Endothelial cell (in vitro differentiated cells): Measurements from ENCODE around the gene SPATA7. TPM values are rescaled to one million over a fixed set of nuclear protein-coding genes. Genes with fewer than 3 reads are reported as not detected.

Experiments
- DNase-seq: peaks from one replicate; pipeline ENCODE4 v3.0.0; 2021; ENCODE audit warnings: low spot score
- H3K27ac Mint-ChIP-seq: one replicate; pipeline ENCODE4 v1.8.0; 2021; ENCODE audit warnings: mixed read lengths, inconsistent platforms; ENCODE audit not compliant: unreplicated experiment
- H3K27me3 Mint-ChIP-seq: one replicate; pipeline ENCODE4 v1.8.0; 2021; ENCODE audit warnings: mild to moderate bottlenecking, moderate library complexity, mixed read lengths, inconsistent platforms; ENCODE audit not compliant: unreplicated experiment
- H3K36me3 Mint-ChIP-seq: one replicate; pipeline ENCODE4 v1.8.0; 2021; ENCODE audit warnings: mild to moderate bottlenecking, low read depth, mixed read lengths, inconsistent platforms; ENCODE audit not compliant: unreplicated experiment
- H3K4me1 Mint-ChIP-seq: one replicate; pipeline ENCODE4 v1.8.0; 2021; ENCODE audit warnings: mild to moderate bottlenecking, mixed read lengths, inconsistent platforms; ENCODE audit not compliant: unreplicated experiment
- H3K4me3 Mint-ChIP-seq: one replicate; pipeline ENCODE4 v1.8.0; 2021; ENCODE audit warnings: mild to moderate bottlenecking, mixed read lengths, inconsistent platforms; ENCODE audit not compliant: unreplicated experiment
- H3K9me3 Mint-ChIP-seq: one replicate; pipeline ENCODE4 v1.8.0; 2021; ENCODE audit warnings: mixed read lengths, inconsistent platforms; ENCODE audit not compliant: unreplicated experiment
- long read RNA-seq: library from polyadenylated mRNA; unstranded; transcript quantifications from one replicate; pipeline ENCODE4 v2.0.0, GENCODE V29; 2020; ENCODE audit not compliant: unreplicated experiment
- total RNA-seq: library from RNA; stranded (reverse); fragmentation: NEBNext Ultra II Directional; extraction: Animal tissue kit (Norgen Biotek cat#: 25700); gene quantifications from one replicate; pipeline ENCODE4 v1.2.1, GENCODE V29; 2021; ENCODE audit not compliant: unreplicated experiment
- TF ChIP-seq, protein P1 (sequence below): fragments of 200-600 bp; sonication (generic); IDR thresholded peaks from one replicate; pipeline ENCODE4 v1.5.0; 2021; ENCODE audit warnings: antibody characterized with exemption; ENCODE audit not compliant: unreplicated experiment

SPATA7 gene, protein sequence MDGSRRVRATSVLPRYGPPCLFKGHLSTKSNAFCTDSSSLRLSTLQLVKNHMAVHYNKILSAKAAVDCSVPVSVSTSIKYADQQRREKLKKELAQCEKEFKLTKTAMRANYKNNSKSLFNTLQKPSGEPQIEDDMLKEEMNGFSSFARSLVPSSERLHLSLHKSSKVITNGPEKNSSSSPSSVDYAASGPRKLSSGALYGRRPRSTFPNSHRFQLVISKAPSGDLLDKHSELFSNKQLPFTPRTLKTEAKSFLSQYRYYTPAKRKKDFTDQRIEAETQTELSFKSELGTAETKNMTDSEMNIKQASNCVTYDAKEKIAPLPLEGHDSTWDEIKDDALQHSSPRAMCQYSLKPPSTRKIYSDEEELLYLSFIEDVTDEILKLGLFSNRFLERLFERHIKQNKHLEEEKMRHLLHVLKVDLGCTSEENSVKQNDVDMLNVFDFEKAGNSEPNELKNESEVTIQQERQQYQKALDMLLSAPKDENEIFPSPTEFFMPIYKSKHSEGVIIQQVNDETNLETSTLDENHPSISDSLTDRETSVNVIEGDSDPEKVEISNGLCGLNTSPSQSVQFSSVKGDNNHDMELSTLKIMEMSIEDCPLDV
- total RNA-seq, result 39.3 TPM
- long read RNA-seq, transcript SPATA7-203 (12 exons, 2,123 nt), result major isoform, 18 of 38 reads
- long read RNA-seq, partial matches to known transcripts, result 6 of 38 reads
- long read RNA-seq, other reads (novel, unspliced or antisense), result 10 of 38 reads

DNA sequence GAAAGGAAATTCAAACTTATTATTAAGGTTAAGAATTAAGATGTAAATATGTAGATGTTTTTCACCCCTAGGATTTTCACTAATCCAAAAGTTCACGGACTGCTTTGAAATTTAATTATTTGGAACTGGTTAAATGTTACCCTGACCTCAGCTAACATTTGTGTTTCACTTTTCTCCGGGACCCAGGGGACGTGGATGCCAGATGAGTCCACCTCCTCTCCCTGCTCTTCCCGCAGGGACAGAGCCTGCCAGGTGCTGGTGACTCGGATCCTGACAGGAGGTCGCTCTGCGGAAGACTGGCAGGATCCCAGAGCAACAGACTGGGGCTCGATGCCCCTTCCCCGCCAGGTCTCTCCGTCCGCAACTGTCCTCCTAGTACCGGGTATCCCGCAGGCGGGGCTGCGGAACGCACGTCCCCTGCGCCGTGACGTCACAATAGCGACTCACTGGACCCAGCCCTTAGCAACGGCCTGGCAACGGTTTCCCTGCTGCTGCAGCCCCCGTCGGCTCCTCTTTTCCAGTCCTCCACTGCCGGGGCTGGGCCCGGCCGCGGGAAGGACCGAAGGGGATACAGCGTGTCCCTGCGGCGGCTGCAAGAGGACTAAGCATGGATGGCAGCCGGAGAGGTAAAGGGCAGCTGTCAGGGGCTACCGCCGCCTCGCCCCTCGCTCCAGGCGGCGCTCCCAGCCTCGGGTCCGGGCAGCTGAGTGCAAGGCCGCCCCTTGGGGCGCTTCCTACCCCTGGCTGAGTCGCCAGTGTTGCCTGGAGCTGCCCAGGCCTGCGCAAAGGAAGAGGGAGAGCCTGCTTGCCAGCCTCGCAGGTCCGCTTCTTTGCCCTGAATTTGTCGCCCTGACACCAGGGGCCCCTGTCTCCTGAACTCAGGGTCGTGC, at the start of gene SPATA7:
Gene SPATA7, plus strand, starts transcription at position 446 of the 890 bp plus-strand sequence. Its CDS starts 162 bp downstream, at position 608.
- Mint-ChIP-seq H3K36me3 (no peaks in the 10 kb centered on the region), H3K27ac (peak within 1 kb of the TSS; percentile 93), H3K9me3 (no peaks in the 10 kb centered on the region), H3K4me3 (peak within 1 kb of the TSS; percentile 91), H3K27me3 (no peaks in the 10 kb centered on the region), H3K4me1 (peaks cover 36% of the 10 kb centered on the region)
- peak; percentile 93 for DNase-seq
- TF ChIP-seq, protein P1, sequence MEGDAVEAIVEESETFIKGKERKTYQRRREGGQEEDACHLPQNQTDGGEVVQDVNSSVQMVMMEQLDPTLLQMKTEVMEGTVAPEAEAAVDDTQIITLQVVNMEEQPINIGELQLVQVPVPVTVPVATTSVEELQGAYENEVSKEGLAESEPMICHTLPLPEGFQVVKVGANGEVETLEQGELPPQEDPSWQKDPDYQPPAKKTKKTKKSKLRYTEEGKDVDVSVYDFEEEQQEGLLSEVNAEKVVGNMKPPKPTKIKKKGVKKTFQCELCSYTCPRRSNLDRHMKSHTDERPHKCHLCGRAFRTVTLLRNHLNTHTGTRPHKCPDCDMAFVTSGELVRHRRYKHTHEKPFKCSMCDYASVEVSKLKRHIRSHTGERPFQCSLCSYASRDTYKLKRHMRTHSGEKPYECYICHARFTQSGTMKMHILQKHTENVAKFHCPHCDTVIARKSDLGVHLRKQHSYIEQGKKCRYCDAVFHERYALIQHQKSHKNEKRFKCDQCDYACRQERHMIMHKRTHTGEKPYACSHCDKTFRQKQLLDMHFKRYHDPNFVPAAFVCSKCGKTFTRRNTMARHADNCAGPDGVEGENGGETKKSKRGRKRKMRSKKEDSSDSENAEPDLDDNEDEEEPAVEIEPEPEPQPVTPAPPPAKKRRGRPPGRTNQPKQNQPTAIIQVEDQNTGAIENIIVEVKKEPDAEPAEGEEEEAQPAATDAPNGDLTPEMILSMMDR, result no peak

DNA sequence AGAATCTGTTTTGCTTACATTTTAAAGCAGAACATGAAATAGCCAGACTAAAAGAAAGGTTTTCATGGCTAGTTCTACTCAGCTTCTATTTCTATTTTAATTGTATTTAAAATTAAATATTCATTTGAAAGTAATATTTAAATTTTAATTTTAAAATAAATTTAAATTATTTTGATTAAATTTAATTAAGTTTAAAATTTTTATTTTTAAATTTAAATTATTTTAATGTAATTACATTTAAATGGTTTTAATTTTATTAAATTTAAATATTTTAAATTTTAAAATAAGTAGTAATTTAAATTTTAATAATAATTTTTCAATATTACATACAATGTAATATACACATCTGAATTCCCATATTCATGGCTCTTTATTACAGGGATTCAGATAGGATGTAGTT, 45.1 kb upstream of the SPATA7 start:
- Mint-ChIP-seq H3K4me3 (no peak overlapping the region), H3K27ac (no peak overlapping the region), H3K36me3 (no peaks in the 10 kb centered on the region), H3K27me3 (no peaks in the 10 kb centered on the region), H3K4me1 (peaks cover 2% of the 10 kb centered on the region), H3K9me3 (no peaks in the 10 kb centered on the region)
- TF ChIP-seq, protein P1, result no peak
- DNase-seq, result no peak

DNA sequence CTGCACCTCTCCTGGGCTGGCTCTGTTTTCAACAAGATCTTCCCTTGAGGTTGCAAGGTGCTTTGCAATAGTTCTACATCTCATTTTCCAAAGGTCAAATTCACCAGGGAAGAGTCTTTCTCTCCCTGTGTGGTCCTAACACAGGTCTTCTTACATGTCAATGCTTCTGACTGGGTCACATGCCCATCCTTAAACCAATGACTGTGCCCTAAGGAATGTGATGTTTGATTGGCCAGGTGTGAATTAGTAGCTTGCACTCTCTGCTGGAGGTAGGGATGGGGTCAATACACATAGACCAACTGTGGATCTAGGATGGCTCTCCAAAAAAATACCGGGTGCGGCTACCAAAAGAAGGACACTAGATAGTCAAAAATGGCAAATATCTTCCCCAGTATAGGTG, 42.5 kb upstream of the SPATA7 start:
- TF ChIP-seq, protein P1, result no peak
- Mint-ChIP-seq H3K4me3 (no peak overlapping the region), H3K9me3 (no peaks in the 10 kb centered on the region), H3K27me3 (no peaks in the 10 kb centered on the region), H3K27ac (no peak overlapping the region), H3K36me3 (no peaks in the 10 kb centered on the region), H3K4me1 (peaks cover 2% of the 10 kb centered on the region)
- DNase-seq, result no peak

DNA sequence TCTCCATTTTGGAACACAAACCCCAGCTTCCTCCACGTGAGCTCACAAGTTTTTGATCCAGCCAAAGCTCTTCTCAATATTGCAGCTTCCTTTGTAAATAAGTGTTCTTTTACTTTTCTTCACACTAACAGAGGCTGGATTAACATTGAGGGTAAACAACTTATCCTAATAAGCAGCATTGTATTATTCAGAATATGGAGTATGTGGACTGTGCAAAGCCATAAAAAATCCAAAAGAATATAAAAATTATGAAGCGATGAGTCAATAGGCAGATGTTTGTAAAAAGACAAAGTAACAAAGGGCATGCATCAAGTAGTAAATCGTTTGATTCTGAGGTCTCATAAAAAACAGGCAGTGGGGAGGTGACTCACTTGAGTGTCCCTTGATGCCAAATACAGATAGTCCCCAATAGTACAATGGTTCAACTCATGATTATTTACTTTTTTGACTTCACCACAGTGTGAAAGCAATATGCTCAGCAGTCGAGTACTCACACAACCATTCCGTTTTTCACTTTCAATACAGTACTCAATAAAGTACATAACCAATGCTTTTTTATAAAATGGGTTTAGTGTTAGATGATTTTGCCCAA, 39.3 kb upstream of the SPATA7 start:
- no peak for DNase-seq
- H3K4me3 Mint-ChIP-seq, result no peak overlapping the region
- H3K27me3 Mint-ChIP-seq, result no peaks in the 10 kb centered on the region
- no peak overlapping the region for H3K27ac Mint-ChIP-seq
- H3K9me3 Mint-ChIP-seq, result no peaks in the 10 kb centered on the region
- H3K36me3 Mint-ChIP-seq, result no peaks in the 10 kb centered on the region
- H3K4me1 Mint-ChIP-seq, result no peaks in the 10 kb centered on the region
- TF ChIP-seq, protein P1, result no peak
